ENCODE data around the gene FILIP1L. TPM values are rescaled to one million over a fixed set of nuclear protein-coding genes. Genes with fewer than 3 reads are reported as not detected.

Gene FILIP1L
- polyA plus RNA-seq, 1 donor = 36.3 TPM

- H3K4me3 ChIP-seq (ENCODE audit: low read length) = no peak overlapping the region
- peaks cover 27% of the 10 kb centered on the region for H3K36me3 ChIP-seq (ENCODE audit: control insufficient read depth, insufficient read depth, low read length)
- H3K9me3 ChIP-seq (ENCODE audit: control insufficient read depth, low read depth, low read length) = no peaks in the 10 kb centered on the region
- H3K27ac ChIP-seq (ENCODE audit: low read length) = no peak overlapping the region
- WGBS (ENCODE audit: insufficient coverage, low lambda C conversion rate) = no CpG with 5 or more reads among the region's 6 CpGs
- no peak for DNase-seq
- no peaks in the 10 kb centered on the region for H3K27me3 ChIP-seq (ENCODE audit: control insufficient read depth, insufficient read depth, low read length)
- no peaks in the 10 kb centered on the region for H3K4me1 ChIP-seq (ENCODE audit: control insufficient read depth, insufficient read depth, low read length)
These were observed 251.3 kb downstream of the FILIP1L start for GRCh38 chr3:99863002-99863401.

- DNase-seq = no peak
- H3K4me1 ChIP-seq (ENCODE audit: control insufficient read depth, insufficient read depth, low read length) = no peaks in the 10 kb centered on the region
- H3K4me3 ChIP-seq (ENCODE audit: low read length) = no peak overlapping the region
- H3K9me3 ChIP-seq (ENCODE audit: control insufficient read depth, low read depth, low read length) = no peaks in the 10 kb centered on the region
- H3K27me3 ChIP-seq (ENCODE audit: control insufficient read depth, insufficient read depth, low read length) = no peaks in the 10 kb centered on the region
- H3K27ac ChIP-seq (ENCODE audit: low read length) = no peak overlapping the region
- WGBS (ENCODE audit: insufficient coverage, low lambda C conversion rate) = 100% methylated on average over 2 of the region's 2 CpGs
- H3K36me3 ChIP-seq (ENCODE audit: control insufficient read depth, insufficient read depth, low read length) = peaks cover 27% of the 10 kb centered on the region
These were observed 252.1 kb downstream of the FILIP1L start for GRCh38 chr3:99862208-99862607.

GRCh38 chr3:99861216-99861615, 253.1 kb downstream of the FILIP1L start:
- no peak overlapping the region for H3K27ac ChIP-seq (ENCODE audit: low read length)
- H3K9me3 ChIP-seq (ENCODE audit: control insufficient read depth, low read depth, low read length) = no peaks in the 10 kb centered on the region
- no peaks in the 10 kb centered on the region for H3K4me1 ChIP-seq (ENCODE audit: control insufficient read depth, insufficient read depth, low read length)
- WGBS (ENCODE audit: insufficient coverage, low lambda C conversion rate) = no CpG with 5 or more reads among the region's 1 CpG
- no peak for DNase-seq
- no peak overlapping the region for H3K4me3 ChIP-seq (ENCODE audit: low read length)
- no peaks in the 10 kb centered on the region for H3K27me3 ChIP-seq (ENCODE audit: control insufficient read depth, insufficient read depth, low read length)
- H3K36me3 ChIP-seq (ENCODE audit: control insufficient read depth, insufficient read depth, low read length) = peaks cover 25% of the 10 kb centered on the region

GRCh38 chr3:99859825-99860224, 254.5 kb downstream of the FILIP1L start:
- peak; percentile 33 to 43 for DNase-seq
- H3K4me1 ChIP-seq (ENCODE audit: control insufficient read depth, insufficient read depth, low read length) = no peaks in the 10 kb centered on the region
- no peaks in the 10 kb centered on the region for H3K27me3 ChIP-seq (ENCODE audit: control insufficient read depth, insufficient read depth, low read length)
- peak overlapping the region; percentile 50 for H3K27ac ChIP-seq (ENCODE audit: low read length)
- H3K36me3 ChIP-seq (ENCODE audit: control insufficient read depth, insufficient read depth, low read length) = peaks cover 25% of the 10 kb centered on the region
- no peaks in the 10 kb centered on the region for H3K9me3 ChIP-seq (ENCODE audit: control insufficient read depth, low read depth, low read length)
- no peak overlapping the region for H3K4me3 ChIP-seq (ENCODE audit: low read length)
- WGBS (ENCODE audit: insufficient coverage, low lambda C conversion rate) = 33% methylated on average over 1 of the region's 1 CpG

GRCh38 chr3:99858469-99858868, 255.8 kb downstream of the FILIP1L start:
- no peak overlapping the region for H3K27ac ChIP-seq (ENCODE audit: low read length)

GRCh38 chr3:99857278-99857677, 257.0 kb downstream of the FILIP1L start:
- H3K36me3 ChIP-seq (ENCODE audit: control insufficient read depth, insufficient read depth, low read length) = peaks cover 12% of the 10 kb centered on the region
- no peak overlapping the region for H3K4me3 ChIP-seq (ENCODE audit: low read length)
- no peaks in the 10 kb centered on the region for H3K4me1 ChIP-seq (ENCODE audit: control insufficient read depth, insufficient read depth, low read length)
- WGBS (ENCODE audit: insufficient coverage, low lambda C conversion rate) = no CpG with 5 or more reads among the region's 1 CpG
- DNase-seq = no peak
- no peaks in the 10 kb centered on the region for H3K9me3 ChIP-seq (ENCODE audit: control insufficient read depth, low read depth, low read length)
- H3K27me3 ChIP-seq (ENCODE audit: control insufficient read depth, insufficient read depth, low read length) = no peaks in the 10 kb centered on the region
- no peak overlapping the region for H3K27ac ChIP-seq (ENCODE audit: low read length)

More at GRCh38 chr3:99858469-99858868, 255.8 kb downstream of the FILIP1L start:
- Histone ChIP-seq H3K9me3 (ENCODE audit: control insufficient read depth, low read depth, low read length) (no peaks in the 10 kb centered on the region), H3K36me3 (ENCODE audit: control insufficient read depth, insufficient read depth, low read length) (peaks cover 23% of the 10 kb centered on the region), H3K4me3 (ENCODE audit: low read length) (no peak overlapping the region), H3K27me3 (ENCODE audit: control insufficient read depth, insufficient read depth, low read length) (no peaks in the 10 kb centered on the region), H3K4me1 (ENCODE audit: control insufficient read depth, insufficient read depth, low read length) (no peaks in the 10 kb centered on the region)
- DNase-seq = no peak
- WGBS (ENCODE audit: insufficient coverage, low lambda C conversion rate) = no CpG with 5 or more reads among the region's 2 CpGs

GRCh38 chr3:99856437-99857220, 257.7 kb downstream of the FILIP1L start:
- Histone ChIP-seq H3K36me3 (ENCODE audit: control insufficient read depth, insufficient read depth, low read length) (peaks cover 11% of the 10 kb centered on the region), H3K9me3 (ENCODE audit: control insufficient read depth, low read depth, low read length) (no peaks in the 10 kb centered on the region), H3K4me3 (ENCODE audit: low read length) (no peak overlapping the region), H3K4me1 (ENCODE audit: control insufficient read depth, insufficient read depth, low read length) (no peaks in the 10 kb centered on the region), H3K27me3 (ENCODE audit: control insufficient read depth, insufficient read depth, low read length) (no peaks in the 10 kb centered on the region), H3K27ac (ENCODE audit: low read length) (no peak overlapping the region)
- no peak for DNase-seq
- WGBS (ENCODE audit: insufficient coverage, low lambda C conversion rate) = no CpG with 5 or more reads among the region's 3 CpGs

GRCh38 chr3:99855900-99856299, 258.4 kb downstream of the FILIP1L start:
- Histone ChIP-seq H3K36me3 (ENCODE audit: control insufficient read depth, insufficient read depth, low read length) (peaks cover 4% of the 10 kb centered on the region), H3K4me3 (ENCODE audit: low read length) (no peak overlapping the region), H3K27ac (ENCODE audit: low read length) (no peak overlapping the region), H3K9me3 (ENCODE audit: control insufficient read depth, low read depth, low read length) (no peaks in the 10 kb centered on the region), H3K4me1 (ENCODE audit: control insufficient read depth, insufficient read depth, low read length) (no peaks in the 10 kb centered on the region), H3K27me3 (ENCODE audit: control insufficient read depth, insufficient read depth, low read length) (no peaks in the 10 kb centered on the region)
- DNase-seq = no peak
- WGBS (ENCODE audit: insufficient coverage, low lambda C conversion rate) = 100% methylated on average over 1 of the region's 1 CpG

GRCh38 chr3:99854756-99855298, 259.5 kb downstream of the FILIP1L start:
- Histone ChIP-seq H3K27me3 (ENCODE audit: control insufficient read depth, insufficient read depth, low read length) (no peaks in the 10 kb centered on the region), H3K4me1 (ENCODE audit: control insufficient read depth, insufficient read depth, low read length) (no peaks in the 10 kb centered on the region), H3K9me3 (ENCODE audit: control insufficient read depth, low read depth, low read length) (no peaks in the 10 kb centered on the region), H3K27ac (ENCODE audit: low read length) (no peak overlapping the region), H3K36me3 (ENCODE audit: control insufficient read depth, insufficient read depth, low read length) (peaks cover 12% of the 10 kb centered on the region), H3K4me3 (ENCODE audit: low read length) (no peak overlapping the region)
- WGBS (ENCODE audit: insufficient coverage, low lambda C conversion rate) = 29% methylated on average over 1 of the region's 1 CpG
- peak in 1 of 2 donors; percentile 22 for DNase-seq

- Histone ChIP-seq H3K27me3 (ENCODE audit: control insufficient read depth, insufficient read depth, low read length) (no peaks in the 10 kb centered on the region), H3K36me3 (ENCODE audit: control insufficient read depth, insufficient read depth, low read length) (peaks cover 21% of the 10 kb centered on the region), H3K27ac (ENCODE audit: low read length) (no peak overlapping the region), H3K4me3 (ENCODE audit: low read length) (no peak overlapping the region), H3K4me1 (ENCODE audit: control insufficient read depth, insufficient read depth, low read length) (no peaks in the 10 kb centered on the region), H3K9me3 (ENCODE audit: control insufficient read depth, low read depth, low read length) (no peaks in the 10 kb centered on the region)
- WGBS (ENCODE audit: insufficient coverage, low lambda C conversion rate) = no CpG with 5 or more reads among the region's 1 CpG
- no peak for DNase-seq
These were observed 261.4 kb downstream of the FILIP1L start for GRCh38 chr3:99852851-99853250.

GRCh38 chr3:99851955-99852354, 262.3 kb downstream of the FILIP1L start:
- WGBS (ENCODE audit: insufficient coverage, low lambda C conversion rate) = 86% methylated on average over 1 of the region's 1 CpG
- Histone ChIP-seq H3K27ac (ENCODE audit: low read length) (no peak overlapping the region), H3K4me3 (ENCODE audit: low read length) (no peak overlapping the region), H3K36me3 (ENCODE audit: control insufficient read depth, insufficient read depth, low read length) (peaks cover 21% of the 10 kb centered on the region), H3K27me3 (ENCODE audit: control insufficient read depth, insufficient read depth, low read length) (no peaks in the 10 kb centered on the region), H3K4me1 (ENCODE audit: control insufficient read depth, insufficient read depth, low read length) (no peaks in the 10 kb centered on the region), H3K9me3 (ENCODE audit: control insufficient read depth, low read depth, low read length) (no peaks in the 10 kb centered on the region)
- DNase-seq = no peak

All from large intestine (tissue), 3 donors.